ENCODE results near the gene SUPT20HL2.
"Not testable (repeated sequence)": the region's sequence is repeated elsewhere in the genome, so short reads cannot be mapped to it uniquely, and the experiment has no call there.

Gene SUPT20HL2

DNA sequence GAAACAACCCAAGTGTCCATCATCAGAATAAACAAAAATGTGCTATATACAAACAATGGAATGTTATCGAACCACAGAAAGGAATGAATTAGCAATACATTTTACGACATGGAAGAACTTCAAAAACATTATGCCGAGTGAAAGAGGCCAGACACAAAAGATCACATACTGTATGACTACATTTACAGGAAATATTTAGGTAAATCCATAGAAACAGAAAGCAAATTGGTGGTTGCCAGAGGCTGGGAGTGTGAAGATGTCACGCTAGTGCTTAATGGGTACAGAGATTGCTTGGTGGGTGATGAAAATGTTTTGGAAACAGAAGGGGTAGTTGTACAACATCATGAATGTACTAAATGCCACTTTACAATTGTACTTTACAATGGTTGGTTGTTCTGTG lies 5.1 kb downstream of the SUPT20HL2 start:
- H3K27ac ChIP-seq, H3K4me3 ChIP-seq, H3K9me3 ChIP-seq, H4K20me1 ChIP-seq, H3K9ac ChIP-seq, H3K4me2 ChIP-seq, H3K4me1 ChIP-seq, H3K36me3 ChIP-seq, H3K27me3 ChIP-seq: not testable (repeated sequence)

DNA sequence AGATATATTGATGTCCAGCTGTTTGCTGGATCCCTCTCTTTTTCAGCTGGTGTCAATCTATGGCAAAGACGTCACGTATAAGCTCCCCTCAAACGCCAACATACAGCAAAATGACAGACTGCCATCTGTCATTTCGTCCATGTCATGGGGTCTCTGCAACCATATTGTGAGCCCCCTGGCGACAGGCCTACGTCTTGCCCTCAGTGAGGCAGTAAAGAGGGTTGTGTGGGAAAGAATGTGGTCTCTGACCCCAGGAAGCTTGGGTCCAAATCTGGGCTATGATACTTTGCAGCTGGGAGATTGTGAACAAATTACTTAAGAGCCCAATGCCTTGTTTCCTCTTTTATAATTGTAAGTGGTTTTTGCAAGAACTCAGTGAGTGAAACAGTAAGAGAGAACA lies 7.4 kb downstream of the SUPT20HL2 start:
- no peak for TF ChIP-seq Cebpa-rat (IDR thresholded peaks at IDR 0.05)
- Histone ChIP-seq H3K9me3 (no peaks in the 10 kb centered on the region), H3K4me1 (no peaks in the 10 kb centered on the region), H4K20me1 (no peaks in the 10 kb centered on the region), H3K4me2 (no peak overlapping the region), H3K27me3 (no peaks in the 10 kb centered on the region), H3K27ac (no peak overlapping the region), H3K4me3 (no peak overlapping the region), H3K36me3 (no peaks in the 10 kb centered on the region), H3K9ac (no peak overlapping the region)

DNA sequence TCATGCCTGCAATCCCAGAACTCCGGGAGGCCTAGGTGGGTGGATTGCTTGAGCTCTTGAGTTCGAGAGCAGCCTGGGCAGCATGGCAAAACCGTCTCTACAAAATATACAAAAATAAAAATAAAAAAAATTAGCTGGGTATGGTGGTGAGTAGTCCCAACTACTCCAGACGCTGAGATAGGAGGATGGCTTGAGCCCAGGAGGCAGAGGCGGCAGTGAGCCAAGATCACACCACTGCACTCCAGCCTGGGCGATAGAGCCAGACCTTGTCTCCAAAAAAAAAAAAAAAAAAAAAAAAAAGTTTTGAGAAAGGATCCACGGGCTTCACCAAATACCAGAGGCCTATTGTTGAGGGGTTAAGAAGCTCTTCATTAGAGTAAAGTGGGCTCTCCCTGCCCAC lies 8.0 kb downstream of the SUPT20HL2 start:
- H4K20me1 ChIP-seq: no peaks in the 10 kb centered on the region
- no peak for TF ChIP-seq Cebpa-rat (IDR thresholded peaks at IDR 0.05)

DNA sequence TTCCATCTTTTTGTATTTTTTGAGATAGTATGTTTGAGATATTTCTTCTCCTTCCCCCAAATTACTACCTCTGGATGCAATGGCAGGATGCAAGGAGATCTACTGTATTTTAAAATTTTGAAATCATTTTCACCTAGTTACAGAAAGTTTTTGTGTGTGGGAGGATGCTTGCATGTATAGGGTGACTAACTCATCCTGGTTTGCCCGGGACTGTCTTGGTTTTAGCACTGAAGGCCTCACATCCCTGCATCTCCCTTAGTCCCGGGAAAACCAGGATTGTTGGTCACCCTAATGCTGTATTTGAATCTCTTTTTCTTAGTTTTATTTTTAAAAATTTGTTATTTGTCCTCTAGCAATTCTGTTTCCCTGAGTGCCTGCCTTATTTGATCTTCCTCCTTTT lies 12.1 kb downstream of the SUPT20HL2 start:
- H3K9ac ChIP-seq: no peak overlapping the region
- H3K4me2 ChIP-seq: no peak overlapping the region
- no peak overlapping the region for H3K27ac ChIP-seq
- H3K4me3 ChIP-seq: no peak overlapping the region
- H3K27me3 ChIP-seq: no peaks in the 10 kb centered on the region
- TF ChIP-seq Cebpa-rat (IDR thresholded peaks at IDR 0.05): no peak
- no peaks in the 10 kb centered on the region for H3K36me3 ChIP-seq
- H3K9me3 ChIP-seq: no peaks in the 10 kb centered on the region
- no peaks in the 10 kb centered on the region for H3K4me1 ChIP-seq
- no peaks in the 10 kb centered on the region for H4K20me1 ChIP-seq

More for the DNA sequence above, 8.0 kb downstream of the SUPT20HL2 start:
- Histone ChIP-seq H3K27ac (no peak overlapping the region), H3K4me3 (no peak overlapping the region), H3K9ac (no peak overlapping the region), H3K4me2 (no peak overlapping the region), H3K36me3 (no peaks in the 10 kb centered on the region), H3K4me1 (no peaks in the 10 kb centered on the region), H3K27me3 (no peaks in the 10 kb centered on the region), H3K9me3 (no peaks in the 10 kb centered on the region)

DNA sequence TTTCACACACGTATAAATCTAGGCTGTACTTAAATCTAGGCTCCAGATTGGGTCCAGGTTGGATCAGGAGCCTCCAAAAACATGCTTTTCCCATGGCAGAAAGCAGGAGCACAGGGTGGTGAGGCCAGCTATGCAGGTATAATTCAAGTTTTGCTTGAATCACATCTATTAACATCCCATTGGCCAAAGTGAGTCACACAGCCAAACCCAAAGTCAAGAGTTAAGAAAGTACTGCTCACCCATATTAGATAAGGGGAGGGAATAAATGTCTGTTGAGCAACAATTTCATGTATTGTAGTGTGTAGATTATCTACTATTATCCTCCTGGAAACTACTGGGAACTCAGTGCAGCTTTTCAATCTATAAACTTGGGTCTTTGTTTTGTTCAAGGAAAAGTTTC lies 12.8 kb downstream of the SUPT20HL2 start:
- Histone ChIP-seq H3K4me3 (no peak overlapping the region), H3K4me2 (no peak overlapping the region), H3K9ac (no peak overlapping the region), H3K4me1 (no peaks in the 10 kb centered on the region), H3K27ac (no peak overlapping the region), H3K27me3 (no peaks in the 10 kb centered on the region), H4K20me1 (no peaks in the 10 kb centered on the region), H3K9me3 (no peaks in the 10 kb centered on the region), H3K36me3 (no peaks in the 10 kb centered on the region)
- no peak for TF ChIP-seq Cebpa-rat (IDR thresholded peaks at IDR 0.05)

DNA sequence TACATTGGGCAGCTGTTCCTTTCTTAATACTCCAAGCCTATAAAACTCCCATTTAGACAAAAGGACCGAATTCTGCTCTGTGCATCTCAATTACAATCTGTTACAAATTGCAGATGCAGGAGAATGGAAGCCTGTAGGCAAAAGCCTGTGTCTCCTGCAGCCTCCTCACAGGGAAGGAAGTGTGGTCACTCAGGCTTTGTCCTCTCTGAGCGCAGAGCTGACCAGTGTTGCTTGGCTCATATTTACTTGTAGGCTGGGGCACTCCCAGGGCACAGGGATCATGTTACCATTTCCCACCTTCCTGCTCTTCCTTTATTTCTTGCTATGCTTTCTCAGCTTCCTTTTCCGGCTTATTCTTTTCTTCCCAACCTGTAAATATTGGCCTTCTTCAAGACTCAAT lies 15.7 kb downstream of the SUPT20HL2 start:
- Histone ChIP-seq H3K36me3 (no peaks in the 10 kb centered on the region), H4K20me1 (no peaks in the 10 kb centered on the region), H3K9me3 (no peaks in the 10 kb centered on the region), H3K4me3 (no peak overlapping the region), H3K27ac (no peak overlapping the region), H3K27me3 (no peaks in the 10 kb centered on the region), H3K4me2 (no peak overlapping the region), H3K4me1 (no peaks in the 10 kb centered on the region), H3K9ac (no peak overlapping the region)
- no peak for TF ChIP-seq Cebpa-rat (IDR thresholded peaks at IDR 0.05)

DNA sequence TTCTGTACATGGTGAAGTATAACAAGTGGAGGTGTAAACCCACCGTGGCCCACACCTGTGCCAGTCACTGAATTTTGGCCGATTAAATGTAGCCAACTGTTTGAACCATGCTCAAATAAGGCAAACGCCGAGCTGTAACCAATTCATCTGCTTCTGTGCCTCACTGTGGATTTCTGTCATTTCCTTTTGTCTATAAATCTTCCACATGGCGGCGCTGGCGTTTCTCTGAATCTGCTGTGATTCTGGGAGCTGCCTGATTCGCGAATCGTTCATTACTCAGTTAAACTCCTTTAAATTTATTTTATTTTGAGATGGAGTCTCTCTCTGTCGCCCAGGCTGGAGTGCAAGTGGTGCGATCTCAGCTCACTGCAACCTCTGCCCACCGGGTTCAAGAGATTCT lies 19.2 kb downstream of the SUPT20HL2 start:
- H3K9ac ChIP-seq: no peak overlapping the region
- no peaks in the 10 kb centered on the region for H3K9me3 ChIP-seq
- no peaks in the 10 kb centered on the region for H3K36me3 ChIP-seq
- H3K27ac ChIP-seq: no peak overlapping the region
- H4K20me1 ChIP-seq: no peaks in the 10 kb centered on the region
- H3K4me3 ChIP-seq: no peak overlapping the region
- H3K27me3 ChIP-seq: no peaks in the 10 kb centered on the region
- no peaks in the 10 kb centered on the region for H3K4me1 ChIP-seq
- no peak for TF ChIP-seq Cebpa-rat (IDR thresholded peaks at IDR 0.05)
- no peak overlapping the region for H3K4me2 ChIP-seq

DNA sequence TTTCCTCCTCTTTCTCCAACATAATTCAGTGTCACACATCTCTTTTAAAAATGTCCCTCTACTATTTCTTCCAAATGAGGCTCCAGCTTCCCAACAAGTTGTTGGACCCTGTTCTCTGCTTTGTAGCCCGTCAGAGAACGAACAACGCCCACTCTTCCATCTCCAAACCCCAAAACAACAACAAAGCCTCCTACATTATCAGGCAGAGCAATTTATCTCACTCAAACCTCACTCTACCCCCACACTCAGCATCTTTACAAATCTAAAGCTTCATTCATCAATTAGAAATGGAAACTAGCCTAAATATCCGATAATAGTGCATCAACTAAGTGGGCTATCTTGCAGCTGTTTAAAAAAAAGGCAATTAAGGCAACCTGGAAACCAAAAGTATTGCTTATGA lies 20.5 kb downstream of the SUPT20HL2 start:
- H3K36me3 ChIP-seq: no peaks in the 10 kb centered on the region
- H3K27ac ChIP-seq: no peak overlapping the region
- H3K4me3 ChIP-seq: no peak overlapping the region
- TF ChIP-seq Cebpa-rat (IDR thresholded peaks at IDR 0.05): no peak
- H3K4me1 ChIP-seq: no peaks in the 10 kb centered on the region
- no peaks in the 10 kb centered on the region for H3K9me3 ChIP-seq
- H4K20me1 ChIP-seq: no peaks in the 10 kb centered on the region
- no peak overlapping the region for H3K4me2 ChIP-seq
- no peak overlapping the region for H3K9ac ChIP-seq
- no peaks in the 10 kb centered on the region for H3K27me3 ChIP-seq

DNA sequence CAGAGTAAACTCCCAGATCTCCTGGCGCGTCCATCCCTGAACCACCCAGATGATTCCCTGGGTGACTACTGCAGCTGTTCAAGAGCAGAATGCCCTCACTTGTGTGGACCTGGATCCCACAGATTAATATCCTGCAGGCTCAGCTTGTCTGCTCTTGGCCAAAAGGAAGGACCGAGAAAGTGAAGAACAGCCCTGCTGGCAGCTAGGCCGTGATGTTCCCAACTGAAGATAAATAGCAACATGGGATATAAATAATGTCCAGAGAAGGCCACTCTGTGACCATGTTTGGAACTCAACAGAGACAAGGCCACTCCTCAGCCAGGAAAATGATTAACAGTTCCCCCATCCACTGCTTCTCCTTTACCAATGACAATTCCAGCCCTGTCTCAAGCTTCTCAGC lies 21.5 kb downstream of the SUPT20HL2 start:
- Histone ChIP-seq H3K9me3 (no peaks in the 10 kb centered on the region), H3K9ac (no peak overlapping the region), H3K4me3 (no peak overlapping the region), H3K4me1 (no peaks in the 10 kb centered on the region), H3K36me3 (no peaks in the 10 kb centered on the region), H3K27ac (no peak overlapping the region), H4K20me1 (no peaks in the 10 kb centered on the region), H3K27me3 (no peaks in the 10 kb centered on the region), H3K4me2 (no peak overlapping the region)
- TF ChIP-seq Cebpa-rat (IDR thresholded peaks at IDR 0.05): no peak

DNA sequence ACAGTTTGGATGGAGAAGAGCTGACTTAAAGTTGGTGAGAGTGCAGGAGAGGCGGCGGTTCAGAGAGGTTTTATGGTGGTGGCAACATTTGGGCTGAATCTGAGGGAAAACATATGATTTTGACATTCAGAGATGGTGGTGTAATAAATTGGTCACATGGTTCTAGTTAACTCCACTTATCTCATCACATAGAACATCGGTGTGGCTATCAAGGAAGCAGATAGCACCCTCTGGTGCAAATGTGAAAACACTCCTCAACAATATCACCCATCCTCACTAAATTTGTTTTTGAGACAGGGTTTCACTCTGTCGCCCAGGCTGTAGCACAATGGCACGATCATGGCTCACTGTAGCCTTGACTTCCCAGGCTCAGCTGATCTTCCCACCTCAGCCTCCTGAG lies 28.8 kb downstream of the SUPT20HL2 start:
- no peak overlapping the region for H3K4me2 ChIP-seq
- no peaks in the 10 kb centered on the region for H3K9me3 ChIP-seq
- no peak overlapping the region for H3K27ac ChIP-seq

DNA sequence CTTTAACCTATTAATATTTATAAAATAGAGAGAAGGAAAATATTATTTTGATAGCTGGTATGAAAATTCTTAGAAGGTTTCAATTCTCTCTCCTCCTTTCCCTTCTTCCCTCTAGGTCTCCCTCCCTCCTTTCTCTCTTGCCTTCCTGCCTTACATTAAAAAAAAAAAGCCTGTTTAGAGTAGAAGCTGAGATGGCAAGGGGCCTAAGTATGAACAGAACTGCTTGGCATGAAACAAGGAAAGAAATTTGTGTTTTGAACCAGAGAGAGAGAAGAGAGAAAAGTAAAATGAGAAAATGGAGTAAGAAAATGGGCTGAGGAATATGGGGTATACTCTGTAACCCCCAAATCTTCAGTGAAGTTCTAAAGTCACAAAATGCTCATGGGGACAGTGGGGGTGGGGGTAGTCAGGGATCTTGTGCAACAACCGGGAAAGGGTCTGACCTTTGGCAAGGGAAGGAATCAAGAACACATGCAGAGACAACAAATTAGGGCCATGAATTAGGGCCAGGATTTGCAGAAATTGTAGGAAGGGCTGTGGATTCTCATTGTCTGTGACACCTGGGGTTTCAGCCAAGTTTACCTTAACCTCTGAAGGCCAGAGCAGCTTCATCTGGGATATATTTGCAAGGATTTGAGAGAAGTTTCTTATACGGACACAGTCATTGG lies 30.6 kb downstream of the SUPT20HL2 start:
- H3K4me3 ChIP-seq: no peak overlapping the region
- peaks cover 10% of the 10 kb centered on the region for H4K20me1 ChIP-seq
- H3K27me3 ChIP-seq: peaks cover 13% of the 10 kb centered on the region; the same call in 1 of the 2 replicates
- H3K9ac ChIP-seq: no peak overlapping the region
- H3K36me3 ChIP-seq: no peaks in the 10 kb centered on the region
- peak overlapping the region; percentile 67 for H3K4me2 ChIP-seq
- no peaks in the 10 kb centered on the region; the same call in 1 of the 2 replicates for H3K9me3 ChIP-seq
- no peak for TF ChIP-seq Cebpa-rat (IDR thresholded peaks at IDR 0.05)
- H3K27ac ChIP-seq: no peak overlapping the region
- peaks cover 31% of the 10 kb centered on the region for H3K4me1 ChIP-seq

More for the DNA sequence above, 28.8 kb downstream of the SUPT20HL2 start:
- no peak overlapping the region for H3K4me3 ChIP-seq
- TF ChIP-seq Cebpa-rat (IDR thresholded peaks at IDR 0.05): no peak
- H3K27me3 ChIP-seq: peaks cover 13% of the 10 kb centered on the region; the same call in 1 of the 2 replicates
- H4K20me1 ChIP-seq: peaks cover 10% of the 10 kb centered on the region
- no peak overlapping the region for H3K9ac ChIP-seq
- peaks cover 31% of the 10 kb centered on the region for H3K4me1 ChIP-seq
- H3K36me3 ChIP-seq: no peaks in the 10 kb centered on the region
